HEK293 (cell line): Measurements from ENCODE around the gene CLIC3.

Experiments used
- CTCF ChIP-seq: fragments of 450-650 bp; formaldehyde crosslinking; IDR thresholded peaks from 2 replicates; pipeline ENCODE4 v1.5.1; 2016; ENCODE audit warnings: missing biosample characterization, missing genetic modification characterization
- HOXA7 ChIP-seq: sonication (generic); formaldehyde crosslinking; IDR thresholded peaks from 2 replicates; pipeline ENCODE4 v1.8.1; 2022; ENCODE audit warnings: missing genetic modification reagents, borderline replicate concordance
- KLF1 ChIP-seq: fragments of 450-650 bp; formaldehyde crosslinking; IDR thresholded peaks from 2 replicates; pipeline ENCODE4 v1.5.1; 2016; ENCODE audit warnings: missing biosample characterization, missing genetic modification characterization
- SETDB1 ChIP-seq: IDR thresholded peaks from one replicate; pipeline ENCODE4 v1.6.1; 2017; ENCODE audit warnings: mild to moderate bottlenecking, low read length, moderate library complexity, mixed read lengths; ENCODE audit not compliant: insufficient read length
- TCF7L2 ChIP-seq: IDR thresholded peaks from 2 replicates; pipeline ENCODE4 v1.6.1; 2011; ENCODE audit warnings: low read depth, mild to moderate bottlenecking, inconsistent platforms, low read length, moderate library complexity, borderline replicate concordance
- ZBTB44 ChIP-seq: fragments of 450-650 bp; IDR thresholded peaks from 2 replicates; pipeline ENCODE4 v1.5.1; 2018; ENCODE audit warnings: missing biosample characterization, mild to moderate bottlenecking, missing genetic modification characterization
- ZNF121 ChIP-seq: fragments of 450-650 bp; formaldehyde crosslinking; IDR thresholded peaks from 2 replicates; pipeline ENCODE4 v1.5.1; 2016; ENCODE audit warnings: missing biosample characterization, missing genetic modification characterization
- ZNF18 ChIP-seq: fragments of 450-650 bp; formaldehyde crosslinking; IDR thresholded peaks from 2 replicates; pipeline ENCODE4 v1.5.1; 2016; ENCODE audit warnings: missing biosample characterization, missing genetic modification characterization
- ZNF354C ChIP-seq: fragments of 450-650 bp; formaldehyde crosslinking; IDR thresholded peaks from 2 replicates; pipeline ENCODE4 v1.5.1; 2016; ENCODE audit warnings: missing biosample characterization, missing genetic modification characterization, low read depth, borderline replicate concordance
- ZNF510 ChIP-seq: fragments of 450-650 bp; formaldehyde crosslinking; IDR thresholded peaks from 2 replicates; pipeline ENCODE4 v1.5.1; 2018; ENCODE audit warnings: mild to moderate bottlenecking, missing genetic modification characterization, missing biosample characterization; ENCODE audit not compliant: insufficient replicate concordance
- ZNF707 ChIP-seq: fragments of 450-650 bp; formaldehyde crosslinking; IDR thresholded peaks from 2 replicates; pipeline ENCODE4 v1.5.1; 2016; ENCODE audit warnings: missing biosample characterization, missing genetic modification characterization
- ZNF837 ChIP-seq: fragments of 450-650 bp; formaldehyde crosslinking; IDR thresholded peaks from 2 replicates; pipeline ENCODE4 v1.5.1; 2016; ENCODE audit warnings: missing biosample characterization, missing genetic modification characterization
- TF ChIP-seq, protein P1 (sequence below): fragments of 450-650 bp; formaldehyde crosslinking; IDR thresholded peaks from 2 replicates; pipeline ENCODE4 v1.5.1; 2016; ENCODE audit warnings: missing biosample characterization, missing genetic modification characterization

- TF ChIP-seq CTCF (tag by site-specific recombination): no peak
- no peak for TF ChIP-seq ZNF707 (tag by site-specific recombination)
- TF ChIP-seq KLF1 (tag by site-specific recombination): no peak
- TF ChIP-seq ZNF510: no peak
- TF ChIP-seq, protein P1, sequence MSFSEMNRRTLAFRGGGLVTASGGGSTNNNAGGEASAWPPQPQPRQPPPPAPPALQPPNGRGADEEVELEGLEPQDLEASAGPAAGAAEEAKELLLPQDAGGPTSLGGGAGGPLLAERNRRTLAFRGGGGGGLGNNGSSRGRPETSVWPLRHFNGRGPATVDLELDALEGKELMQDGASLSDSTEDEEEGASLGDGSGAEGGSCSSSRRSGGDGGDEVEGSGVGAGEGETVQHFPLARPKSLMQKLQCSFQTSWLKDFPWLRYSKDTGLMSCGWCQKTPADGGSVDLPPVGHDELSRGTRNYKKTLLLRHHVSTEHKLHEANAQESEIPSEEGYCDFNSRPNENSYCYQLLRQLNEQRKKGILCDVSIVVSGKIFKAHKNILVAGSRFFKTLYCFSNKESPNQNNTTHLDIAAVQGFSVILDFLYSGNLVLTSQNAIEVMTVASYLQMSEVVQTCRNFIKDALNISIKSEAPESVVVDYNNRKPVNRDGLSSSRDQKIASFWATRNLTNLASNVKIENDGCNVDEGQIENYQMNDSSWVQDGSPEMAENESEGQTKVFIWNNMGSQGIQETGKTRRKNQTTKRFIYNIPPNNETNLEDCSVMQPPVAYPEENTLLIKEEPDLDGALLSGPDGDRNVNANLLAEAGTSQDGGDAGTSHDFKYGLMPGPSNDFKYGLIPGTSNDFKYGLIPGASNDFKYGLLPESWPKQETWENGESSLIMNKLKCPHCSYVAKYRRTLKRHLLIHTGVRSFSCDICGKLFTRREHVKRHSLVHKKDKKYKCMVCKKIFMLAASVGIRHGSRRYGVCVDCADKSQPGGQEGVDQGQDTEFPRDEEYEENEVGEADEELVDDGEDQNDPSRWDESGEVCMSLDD (tag by site-specific recombination): no peak
- TF ChIP-seq ZNF837: no peak
- TF ChIP-seq ZBTB44 (tag by site-specific recombination): no peak
- TF ChIP-seq ZNF121: no peak
- no peak for TF ChIP-seq SETDB1
- no peak for TF ChIP-seq ZNF354C (tag by site-specific recombination)
- no peak for TF ChIP-seq HOXA7 (CRISPR knock-in tag)
- no peak for TF ChIP-seq TCF7L2
- no peak for TF ChIP-seq ZNF18
Measured at GRCh38 chr9:136945333-136946227, 50.8 kb downstream of the CLIC3 start.
